GM11168 (cell line): ENCODE results near the gene RFX2.
"Not testable (repeated sequence)": the region's sequence is repeated elsewhere in the genome, so short reads cannot be mapped to it uniquely, and the experiment has no call there.

Source experiments
- in situ Hi-C: fragments of 300-500 bp; cut with MboI; formaldehyde crosslinking; loops from one replicate; pipeline ENCODE4 v1.12.0; 2022; ENCODE audit warnings: low sequenced_read_pairs; ENCODE audit not compliant: unreplicated experiment

RFX2 gene

GRCh38 chr19:6020972-6021805 is 89.1 kb downstream of the RFX2 start:
- in situ Hi-C loops: no loop called here

GRCh38 chr19:6020166-6020882 is 90.0 kb downstream of the RFX2 start:
- in situ Hi-C loops: no loop called here

- in situ Hi-C loops: no loop called here
These were observed 91.5 kb downstream of the RFX2 start for GRCh38 chr19:6018786-6019185.

GRCh38 chr19:6017576-6017975 is 92.7 kb downstream of the RFX2 start:
- in situ Hi-C loops: no loop called here

GRCh38 chr19:6015841-6016545 is 94.3 kb downstream of the RFX2 start:
- in situ Hi-C loops: no loop called here

GRCh38 chr19:6014551-6015135 is 95.7 kb downstream of the RFX2 start:
- in situ Hi-C loops: no loop called here

- in situ Hi-C loops: no loop called here
These were observed 97.7 kb downstream of the RFX2 start for GRCh38 chr19:6012426-6013170.

GRCh38 chr19:6011794-6012193 is 98.5 kb downstream of the RFX2 start:
- in situ Hi-C loops: no loop called here

- in situ Hi-C loops: no loop called here
These were observed 99.1 kb downstream of the RFX2 start for GRCh38 chr19:6011206-6011605.

GRCh38 chr19:6010107-6010506 is 100.2 kb downstream of the RFX2 start:
- in situ Hi-C loops: no loop called here

- in situ Hi-C loops: no loop called here
These were observed 102.4 kb downstream of the RFX2 start for GRCh38 chr19:6007866-6008265.

GRCh38 chr19:6006896-6007295 is 103.4 kb downstream of the RFX2 start:
- in situ Hi-C loops: no loop called here

- in situ Hi-C loops: not testable (repeated sequence)
These were observed 104.2 kb downstream of the RFX2 start for GRCh38 chr19:6006070-6006446.

- in situ Hi-C loops: no loop called here
These were observed 104.8 kb downstream of the RFX2 start for GRCh38 chr19:6005321-6006069.

GRCh38 chr19:6003976-6004375 is 106.3 kb downstream of the RFX2 start:
- in situ Hi-C loops: no loop called here

GRCh38 chr19:6002591-6002990 is 107.7 kb downstream of the RFX2 start:
- in situ Hi-C loops: no loop called here

- in situ Hi-C loops: no loop called here
These were observed 110.0 kb downstream of the RFX2 start for GRCh38 chr19:6000228-6000847.

- in situ Hi-C loops: no loop called here
These were observed 110.6 kb downstream of the RFX2 start for GRCh38 chr19:5999693-6000092.

- in situ Hi-C loops: no loop called here
These were observed 112.9 kb downstream of the RFX2 start for GRCh38 chr19:5997371-5997770.
